Fibroblast of skin of left quadriceps (primary cell): ENCODE results near the gene NPAS1.
A peak's percentile ranks its signal among the peaks of the same experiment; 100 is the strongest.
"Not testable (repeated sequence)": the region's sequence is repeated elsewhere in the genome, so short reads cannot be mapped to it uniquely, and the experiment has no call there.

Source experiments
- DNase-seq, 2 experiments: peaks; one replicate each; pipeline ENCODE4 v3.0.0-alpha.2; 2013; ENCODE audit warnings: low read depth in 2 of 2

Gene NPAS1

GRCh38 chr19:46990991-46991676 is 28.5 kb upstream of the NPAS1 start:
- DNase-seq: peak; percentile 71 to 75

DNA sequence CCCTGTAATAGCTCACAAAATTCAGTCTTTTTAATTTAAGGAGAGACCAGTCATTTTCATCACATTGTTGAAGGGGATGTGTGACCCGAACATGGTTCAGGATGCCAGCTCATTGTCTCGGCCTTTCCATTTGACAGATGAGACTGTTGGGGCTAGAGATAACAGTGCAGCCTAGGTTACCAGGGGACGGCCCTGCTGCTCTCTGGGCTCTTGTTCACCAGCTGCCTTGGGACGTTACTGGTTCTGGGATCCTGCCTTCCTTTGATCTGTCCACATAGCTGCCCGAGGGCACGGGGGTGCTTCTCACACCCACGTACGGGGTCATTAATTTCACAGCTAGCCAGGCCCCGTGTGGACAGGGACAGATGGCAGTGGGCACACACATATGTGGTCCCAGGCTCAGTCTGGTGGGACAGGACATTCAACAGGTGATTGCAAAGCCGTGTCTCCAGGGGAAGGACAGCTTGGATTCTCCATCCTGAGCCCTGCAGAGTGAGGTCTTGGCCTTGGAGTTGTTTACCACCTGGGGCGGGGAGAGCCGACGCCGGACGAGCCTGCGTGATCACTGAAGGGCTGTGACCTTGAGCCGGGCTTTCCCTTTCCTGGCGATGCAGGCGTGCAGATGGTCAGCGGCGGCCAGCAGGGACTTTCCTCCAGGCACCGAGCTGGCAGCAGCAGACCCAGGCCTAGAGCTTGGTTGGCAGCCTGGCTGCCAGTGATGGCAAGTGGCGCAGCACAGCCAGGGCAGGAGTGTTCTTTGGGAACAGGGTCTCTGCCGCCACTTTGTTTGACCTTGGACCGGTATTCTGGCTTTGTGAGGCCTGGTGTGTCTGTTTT is 26.7 kb upstream of the NPAS1 start:
- no peak for DNase-seq

- DNase-seq: no peak
Measured at GRCh38 chr19:46993622-46994021, 26.0 kb upstream of the NPAS1 start.

GRCh38 chr19:46994141-46994686 is 25.4 kb upstream of the NPAS1 start:
- DNase-seq: no peak

DNA sequence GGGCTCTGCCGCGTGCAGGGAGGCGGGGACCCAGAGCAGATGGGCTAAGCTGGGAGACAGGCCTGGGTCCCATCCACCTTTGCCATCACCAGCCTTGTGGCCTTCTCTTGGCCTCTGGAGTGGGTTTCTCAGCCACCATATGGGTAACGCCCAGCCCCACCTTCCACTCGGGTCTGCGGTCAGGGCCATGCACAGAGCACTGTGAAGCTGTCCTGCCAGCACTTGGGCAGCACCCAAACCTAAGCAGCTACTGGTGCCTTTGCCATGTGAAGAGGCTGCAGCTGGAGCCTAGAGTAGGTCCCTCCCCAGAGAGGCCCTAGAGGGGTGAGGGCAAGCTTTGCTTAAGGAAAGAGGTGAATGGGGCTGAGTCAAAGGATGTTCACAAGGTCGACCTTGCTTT is 24.1 kb upstream of the NPAS1 start:
- no peak for DNase-seq

GRCh38 chr19:46998445-46999125 is 21.1 kb upstream of the NPAS1 start:
- DNase-seq: no peak

DNA sequence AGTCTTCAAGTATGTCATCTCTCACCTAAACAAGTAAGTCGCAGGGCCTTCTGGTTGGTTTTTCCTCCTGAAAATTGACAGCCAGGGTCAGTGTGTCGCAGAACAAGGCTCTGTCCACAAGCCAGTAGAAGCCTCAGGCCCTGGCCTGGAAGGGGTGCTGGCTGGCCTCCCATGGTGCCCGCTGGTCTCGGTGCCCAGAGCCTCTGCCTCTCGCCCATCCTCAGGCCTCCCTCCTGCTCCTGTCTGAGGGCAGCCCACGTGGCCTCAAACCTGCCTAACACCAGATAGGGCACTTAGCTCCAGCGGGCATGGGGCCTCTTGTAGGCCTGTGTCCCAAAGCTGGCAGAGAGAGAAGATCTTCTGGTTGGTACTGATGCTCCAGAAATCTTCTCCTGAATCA is 20.3 kb upstream of the NPAS1 start:
- no peak for DNase-seq

DNA sequence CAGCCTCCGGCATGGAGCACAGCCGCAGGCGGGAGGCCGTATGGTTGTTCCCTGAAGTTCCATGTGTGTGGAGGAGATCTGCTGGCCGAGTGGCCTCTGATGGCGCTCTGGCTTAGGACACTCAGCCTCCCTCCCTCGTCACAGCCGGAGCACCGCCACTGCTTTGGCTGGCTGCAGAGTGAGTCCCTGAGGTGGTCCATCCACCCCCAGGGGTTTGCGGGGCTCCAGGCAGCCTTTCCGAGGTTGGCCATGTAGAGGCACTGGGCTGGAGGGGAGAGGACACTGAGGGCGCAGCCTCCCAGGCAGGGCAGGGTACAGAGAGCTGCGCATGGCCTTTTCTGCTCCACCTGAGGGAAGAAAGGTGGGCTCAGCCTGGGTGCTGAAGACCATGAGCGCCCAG is 19.8 kb upstream of the NPAS1 start:
- DNase-seq: no peak

- no peak for DNase-seq
Measured at GRCh38 chr19:47000373-47000772, 19.3 kb upstream of the NPAS1 start.

DNA sequence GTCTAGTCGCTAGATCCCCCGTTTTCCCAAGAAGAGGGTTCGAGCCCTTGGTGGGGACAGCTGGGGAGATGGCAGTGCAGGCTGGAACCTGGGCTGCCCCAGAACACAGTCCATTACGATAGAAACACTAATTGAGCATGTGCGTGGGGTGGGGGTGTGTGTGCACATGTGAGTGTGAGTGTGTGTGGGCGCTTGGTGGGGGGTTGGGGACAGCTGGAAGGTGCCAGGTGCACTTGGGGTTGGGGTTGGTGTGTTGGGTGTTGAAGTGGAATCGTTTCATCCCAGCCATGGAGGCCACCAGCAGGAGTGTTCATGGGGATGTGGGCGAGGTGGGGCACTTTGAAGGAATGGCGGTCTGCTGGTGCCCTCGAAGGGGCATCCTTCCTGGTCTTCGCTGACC is 18.1 kb upstream of the NPAS1 start:
- no peak for DNase-seq

GRCh38 chr19:47002106-47002766 is 17.4 kb upstream of the NPAS1 start:
- no peak for DNase-seq

- DNase-seq: no peak
Measured at GRCh38 chr19:47002853-47003610, 16.6 kb upstream of the NPAS1 start.

DNA sequence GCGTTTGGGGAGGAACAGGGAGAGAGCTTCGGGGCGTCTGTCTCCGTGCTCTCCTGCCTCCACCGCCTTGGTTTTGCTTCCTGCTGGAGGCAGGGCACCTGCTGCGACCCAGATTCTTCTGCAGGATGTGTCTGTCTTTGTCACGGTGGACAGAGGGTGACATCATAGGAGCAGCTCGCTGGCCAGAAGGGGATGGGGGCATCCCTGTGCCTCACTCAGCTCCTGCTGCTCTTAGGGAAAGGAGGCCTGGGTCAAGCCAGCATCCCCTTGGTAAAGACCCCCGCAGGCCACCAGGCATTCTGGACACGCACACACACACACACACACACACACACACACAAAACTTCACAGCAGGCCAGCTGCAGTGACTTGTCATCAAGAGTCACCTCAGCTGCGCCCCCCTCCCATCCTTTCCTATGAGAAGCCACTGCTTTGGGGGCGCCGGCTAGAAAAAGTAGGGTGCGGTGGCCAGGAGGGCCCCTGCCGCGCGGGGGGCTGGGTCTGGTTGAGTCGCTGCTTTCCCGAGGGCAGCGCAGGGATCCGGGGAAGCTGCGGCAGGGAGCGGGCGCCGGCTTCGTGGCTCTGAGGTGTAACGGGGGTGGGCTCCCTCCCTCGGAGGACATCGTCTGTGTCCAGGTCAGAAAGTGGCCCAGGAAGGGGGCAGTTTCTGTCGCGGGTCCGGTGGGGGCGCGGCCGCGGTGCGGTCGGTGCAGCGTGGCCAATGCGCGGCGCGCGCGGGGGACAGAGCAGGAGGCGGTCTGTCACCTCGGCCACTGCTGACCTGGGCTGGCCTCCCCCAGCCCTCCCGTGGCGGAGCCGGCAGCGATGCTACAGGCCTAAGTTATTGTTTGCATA is 15.8 kb upstream of the NPAS1 start:
- no peak for DNase-seq

GRCh38 chr19:47005164-47005641 is 14.4 kb upstream of the NPAS1 start:
- no peak for DNase-seq

GRCh38 chr19:47005873-47006272 is 13.8 kb upstream of the NPAS1 start:
- DNase-seq: no peak

- no peak for DNase-seq
Measured at GRCh38 chr19:47006496-47006895, 13.1 kb upstream of the NPAS1 start.

GRCh38 chr19:47010549-47010948 is 9.1 kb upstream of the NPAS1 start:
- DNase-seq: not testable (repeated sequence)

- no peak for DNase-seq
Measured at GRCh38 chr19:47012617-47013016, 7.0 kb upstream of the NPAS1 start.

DNA sequence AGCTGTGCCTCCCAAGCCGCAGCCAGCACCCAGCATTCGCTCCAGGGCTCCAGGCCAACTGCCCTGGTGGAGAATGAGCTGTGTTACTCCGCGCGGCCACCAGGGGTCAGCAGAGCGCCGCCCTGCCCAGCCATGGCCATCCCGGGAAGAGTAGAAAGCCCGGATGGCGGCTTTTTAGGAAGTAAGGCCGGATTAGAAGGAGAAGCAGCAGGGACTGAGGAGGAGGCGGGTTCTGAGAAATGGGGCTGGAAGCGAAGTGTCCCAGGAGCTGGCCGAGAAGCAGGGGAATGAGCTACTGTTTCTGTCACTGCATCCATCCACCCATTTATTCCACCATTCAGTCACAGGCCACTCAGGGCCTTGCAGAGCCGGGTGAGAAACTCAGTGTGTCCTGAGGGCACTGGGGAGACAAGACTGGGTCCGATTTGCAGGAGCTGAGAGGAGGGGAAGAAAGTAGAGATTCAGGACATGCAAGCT is 6.6 kb upstream of the NPAS1 start:
- DNase-seq: peak; percentile 30 to 34

- no peak for DNase-seq
Measured at GRCh38 chr19:47018923-47019322, 714 bp upstream of the NPAS1 start.
